Esophagus (tissue), 2 donors: Measurements from ENCODE around the gene ALDH18A1. TPM values are rescaled to one million over a fixed set of nuclear protein-coding genes. Genes with fewer than 3 reads are reported as not detected.

Experiments
- H3K27ac ChIP-seq, 2 donors: one replicate each; pipeline ENCODE4 v1.5.1; 2013; ENCODE audit warnings: low read depth in 2 of 2, mild to moderate bottlenecking in 2 of 2, inconsistent platforms in 1 of 2, low read length in 1 of 2, moderate library complexity in 1 of 2
- H3K27me3 ChIP-seq, 2 donors: one replicate each; pipeline ENCODE4 v1.6.1; 2013; ENCODE audit warnings: low read length in 2 of 2, control low read depth in 1 of 2, mild to moderate bottlenecking in 1 of 2; ENCODE audit not compliant: insufficient read depth in 2 of 2, control insufficient read depth in 1 of 2
- H3K36me3 ChIP-seq, 2 donors: one replicate each; pipeline ENCODE4 v1.6.1; 2013; ENCODE audit warnings: low read length in 1 of 2; ENCODE audit not compliant: control insufficient read depth in 2 of 2, insufficient read depth in 2 of 2
- H3K4me1 ChIP-seq, 2 donors: one replicate each; pipeline ENCODE4 v1.6.1; 2013; ENCODE audit warnings: low read length in 1 of 2; ENCODE audit not compliant: control insufficient read depth in 2 of 2, insufficient read depth in 2 of 2
- H3K4me3 ChIP-seq, 2 donors: one replicate each; pipeline ENCODE4 v1.5.1; 2013; ENCODE audit warnings: low read length in 2 of 2, mild to moderate bottlenecking in 2 of 2, low read depth in 1 of 2, moderate library complexity in 1 of 2
- H3K9me3 ChIP-seq, 2 donors: one replicate each; pipeline ENCODE4 v1.6.1; 2013; ENCODE audit warnings: mild to moderate bottlenecking in 2 of 2, low read depth in 1 of 2, low read length in 1 of 2, moderate library complexity in 1 of 2; ENCODE audit not compliant: control insufficient read depth in 2 of 2, insufficient read depth in 1 of 2
- WGBS, 2 donors: extraction: QIAGEN DNeasy Blood & Tissue Kit; methylation state at CpG; one replicate each; pipeline ENCODE4 v1.1.7; 2013; 5-methylcytosine and 5-hydroxymethylcytosine counted together
- polyA plus RNA-seq, 2 donors: library from polyadenylated mRNA; stranded (reverse); fragments of 200-250 nt; gene quantifications; one replicate each; pipeline ENCODE4 v1.2.3, GENCODE V29; 2013
- donor health status: healthy with polysubstance abuse.
- donor health status: Bipolar disorder and iron deficiency.

The ALDH18A1 gene
- polyA plus RNA-seq, 2 donors, result 15.7 to 18.5 TPM

DNA sequence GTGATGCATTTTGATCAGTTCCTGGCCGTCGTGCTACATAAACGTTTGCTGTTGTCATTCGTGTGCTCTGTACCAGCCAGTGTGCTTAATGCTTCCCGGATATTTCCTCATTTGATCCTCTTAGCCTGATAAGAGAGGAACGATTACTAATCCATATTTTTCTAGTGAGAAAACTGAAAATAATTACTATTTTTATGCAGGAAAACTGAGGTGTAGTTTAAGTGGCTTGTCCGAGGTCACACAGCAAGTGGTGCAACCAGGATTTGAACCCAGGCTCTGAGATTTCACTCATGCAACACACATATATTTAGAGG is 94.7 kb downstream of the ALDH18A1 start:
- H3K27ac ChIP-seq, result no peak overlapping the region
- H3K27me3 ChIP-seq, result no peaks in the 10 kb centered on the region
- WGBS, 2 donors, result 40 to 53% methylated on average over 7 of the region's 7 CpGs
- H3K36me3 ChIP-seq, result no peaks in the 10 kb centered on the region
- no peaks in the 10 kb centered on the region for H3K4me1 ChIP-seq
- H3K4me3 ChIP-seq, result peak overlapping the region in 1 of 2 donors; percentile 44
- H3K9me3 ChIP-seq, result no peaks in the 10 kb centered on the region

DNA sequence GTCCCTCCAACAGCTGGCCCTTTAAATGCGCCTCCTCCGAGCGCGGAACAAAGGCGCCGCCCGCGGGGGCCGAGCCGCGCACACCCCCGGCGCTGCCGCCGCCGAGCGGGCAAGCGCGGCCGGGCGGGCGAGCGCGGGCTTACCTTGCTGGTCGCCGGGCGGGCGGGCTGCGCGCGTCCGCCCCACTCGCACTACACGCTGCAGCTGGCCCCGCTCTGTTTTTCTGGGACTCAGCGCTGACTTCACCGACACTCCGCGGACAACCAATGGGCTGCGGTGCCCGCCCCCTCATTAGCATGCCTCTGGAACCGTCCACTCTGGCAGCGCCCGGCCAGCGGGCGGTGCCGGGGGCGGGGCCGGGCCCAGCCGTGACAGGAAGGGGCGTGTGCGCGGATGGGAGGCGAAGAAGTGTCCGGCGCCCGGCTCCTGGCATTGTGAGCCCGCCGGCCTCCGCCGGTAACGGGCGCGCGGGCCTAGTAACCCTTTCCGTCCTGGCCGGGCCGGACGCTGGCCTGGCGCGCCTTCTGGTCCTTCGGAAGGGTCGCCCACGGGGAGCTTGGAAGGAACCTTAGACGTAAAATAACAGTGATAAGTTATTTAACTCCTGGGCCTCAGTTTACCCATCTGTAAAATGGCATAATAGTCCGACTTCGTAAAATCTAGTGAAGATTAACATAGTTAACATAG is 95.2 kb downstream of the ALDH18A1 start, which contains the start of gene SORBS1:
SORBS1 (minus strand) TSS at position 195 of the 687 bp plus-strand sequence. CDS start 120,236 bp downstream, outside the sequence.
- H3K4me1 ChIP-seq, result no peaks in the 10 kb centered on the region
- H3K36me3 ChIP-seq, result no peaks in the 10 kb centered on the region
- no peaks in the 10 kb centered on the region for H3K9me3 ChIP-seq
- peak within 1 kb of the TSS; percentile 87 for H3K27ac ChIP-seq
- peak within 1 kb of the TSS; percentile 70 to 74 for H3K4me3 ChIP-seq
- WGBS, 2 donors, result 1% methylated on average over 57 to 77 of the region's 77 CpGs
- H3K27me3 ChIP-seq, result no peaks in the 10 kb centered on the region

DNA sequence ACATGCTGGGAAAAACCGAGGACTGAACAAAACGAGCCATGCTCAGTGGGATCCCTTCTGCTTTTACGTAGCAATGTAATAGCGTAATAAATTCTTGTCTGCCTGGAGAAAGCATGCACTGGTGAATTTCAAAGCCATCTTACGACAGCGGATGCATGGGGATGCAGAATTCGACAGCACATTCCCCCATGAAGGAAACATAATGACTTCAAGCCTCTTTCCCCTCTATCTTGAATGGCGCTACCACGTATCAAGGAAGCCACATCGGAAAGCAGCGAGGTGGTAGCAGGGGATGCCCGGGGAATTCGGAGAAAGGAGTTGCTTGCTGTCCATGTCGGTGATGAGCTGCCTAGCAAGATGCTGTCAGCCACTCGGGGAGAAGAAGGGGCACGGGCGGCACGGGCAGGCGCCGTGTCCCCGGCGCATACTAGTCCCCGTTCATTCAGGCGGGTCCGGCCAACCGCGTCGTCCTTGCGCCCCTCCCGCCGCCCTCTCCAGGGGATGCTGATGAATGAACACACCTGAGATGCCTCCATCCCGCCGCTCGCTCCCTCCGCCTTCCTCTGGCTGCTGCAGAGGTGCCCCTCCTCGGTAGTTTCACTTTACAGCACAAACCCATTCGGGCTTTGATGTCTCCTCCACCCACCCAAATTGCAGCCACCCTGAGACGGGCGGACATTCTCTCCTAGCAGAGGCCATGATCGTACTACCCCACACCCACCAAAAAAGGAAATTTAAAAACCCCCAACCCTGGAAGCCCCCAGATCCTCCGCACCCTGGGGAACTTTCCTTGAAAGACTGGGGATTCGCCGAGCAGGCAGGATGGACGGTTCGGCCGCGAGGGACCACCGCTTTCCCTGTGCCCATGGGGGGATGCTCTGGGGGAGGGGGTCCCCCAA is 96.0 kb downstream of the ALDH18A1 start:
- Histone ChIP-seq H3K36me3 (no peaks in the 10 kb centered on the region), H3K4me3 (peak overlapping the region; percentile 70 to 74), H3K27ac (peak overlapping the region; percentile 87), H3K27me3 (no peaks in the 10 kb centered on the region), H3K9me3 (no peaks in the 10 kb centered on the region), H3K4me1 (no peaks in the 10 kb centered on the region)
- 2 to 4% methylated on average over 39 to 48 of the region's 48 CpGs for WGBS, 2 donors

DNA sequence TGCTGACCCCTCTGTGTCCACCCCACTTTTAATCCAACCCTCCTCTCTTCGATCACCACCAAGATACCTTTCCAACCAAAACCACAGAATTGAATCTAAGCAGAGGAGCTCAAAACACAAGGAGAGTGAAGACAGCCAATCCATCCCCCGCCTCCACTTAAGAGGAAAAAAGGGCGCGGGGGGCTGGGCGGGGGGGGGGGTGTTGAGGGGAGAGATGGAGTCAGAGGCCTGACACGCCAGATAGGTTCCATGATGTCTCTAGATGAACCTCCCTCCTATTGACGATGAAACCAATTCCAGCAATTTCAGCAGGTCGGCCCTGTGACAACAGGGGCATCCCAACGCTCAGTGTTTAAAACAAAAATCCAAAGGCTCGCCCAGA is 96.6 kb downstream of the ALDH18A1 start:
- Histone ChIP-seq H3K27me3 (no peaks in the 10 kb centered on the region), H3K4me1 (no peaks in the 10 kb centered on the region), H3K36me3 (no peaks in the 10 kb centered on the region), H3K4me3 (peak overlapping the region; percentile 70 to 74), H3K9me3 (no peaks in the 10 kb centered on the region), H3K27ac (peak overlapping the region; percentile 47 to 87)
- WGBS, 2 donors, result 44 to 54% methylated on average over 10 of the region's 10 CpGs

DNA sequence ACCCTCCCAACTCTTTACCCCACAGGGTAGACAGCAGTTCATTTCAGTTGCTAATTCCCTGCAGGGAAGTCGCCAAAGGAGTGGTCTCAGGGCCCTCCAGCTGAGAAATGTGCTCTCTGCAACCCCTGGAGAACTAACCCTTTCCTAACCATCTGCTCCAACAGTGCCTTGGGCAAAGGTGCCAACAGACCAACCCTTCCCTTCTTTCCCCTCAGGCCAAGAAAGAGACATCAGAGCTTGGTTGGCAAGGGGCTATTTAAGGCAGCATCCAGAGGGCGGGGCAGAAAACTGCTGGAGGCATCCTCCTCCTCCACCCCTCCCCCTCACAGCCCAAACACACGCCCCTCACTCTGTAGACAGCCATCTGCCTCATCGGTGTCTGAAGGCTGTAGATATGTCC is 97.0 kb downstream of the ALDH18A1 start:
- no peaks in the 10 kb centered on the region for H3K36me3 ChIP-seq
- WGBS, 2 donors, result 48 to 66% methylated on average over 4 of the region's 4 CpGs
- no peaks in the 10 kb centered on the region for H3K4me1 ChIP-seq
- H3K27ac ChIP-seq, result peak overlapping the region; percentile 47 to 87
- H3K27me3 ChIP-seq, result no peaks in the 10 kb centered on the region
- H3K9me3 ChIP-seq, result no peaks in the 10 kb centered on the region
- peak overlapping the region; percentile 18 to 74 for H3K4me3 ChIP-seq

DNA sequence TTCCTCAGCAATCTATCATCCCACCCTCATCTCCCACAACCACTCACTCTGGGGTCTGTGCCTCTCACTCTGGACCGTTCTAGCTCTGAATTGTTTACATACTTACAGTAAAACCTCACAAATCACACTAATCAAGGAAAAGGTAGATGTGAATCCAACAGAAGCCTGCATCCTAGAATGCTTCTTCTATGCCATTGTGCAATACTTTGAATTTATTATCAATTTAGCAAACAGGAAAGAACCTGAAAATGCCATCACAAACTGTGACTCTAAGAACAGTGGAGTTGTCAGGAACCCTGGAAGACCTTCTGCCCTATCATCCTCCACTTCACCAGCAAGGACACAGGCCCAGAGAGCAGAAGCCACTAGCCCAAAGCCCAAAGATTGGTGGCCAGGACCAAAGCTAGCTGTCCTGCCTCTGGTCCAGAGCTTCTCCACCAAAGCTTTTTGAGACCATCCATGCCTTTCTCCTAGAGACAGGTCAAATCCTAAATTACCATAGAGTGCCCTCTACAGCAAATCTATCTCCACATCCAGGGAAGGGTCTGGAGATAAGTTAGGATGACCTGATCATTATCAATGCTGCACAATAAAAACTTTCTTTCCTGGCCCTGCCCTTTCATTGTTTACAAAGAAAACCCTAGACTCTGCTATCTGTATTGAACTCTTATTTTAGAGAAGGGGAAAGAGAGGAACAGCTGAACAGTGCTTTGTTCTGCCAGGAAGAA is 97.8 kb downstream of the ALDH18A1 start:
- Histone ChIP-seq H3K9me3 (no peaks in the 10 kb centered on the region), H3K4me3 (peak overlapping the region in 1 of 2 donors; percentile 74), H3K27ac (peak overlapping the region; percentile 47 to 87), H3K36me3 (no peaks in the 10 kb centered on the region), H3K27me3 (no peaks in the 10 kb centered on the region), H3K4me1 (no peaks in the 10 kb centered on the region)
- 58 to 74% methylated on average over 1 of the region's 1 CpG for WGBS, 2 donors

DNA sequence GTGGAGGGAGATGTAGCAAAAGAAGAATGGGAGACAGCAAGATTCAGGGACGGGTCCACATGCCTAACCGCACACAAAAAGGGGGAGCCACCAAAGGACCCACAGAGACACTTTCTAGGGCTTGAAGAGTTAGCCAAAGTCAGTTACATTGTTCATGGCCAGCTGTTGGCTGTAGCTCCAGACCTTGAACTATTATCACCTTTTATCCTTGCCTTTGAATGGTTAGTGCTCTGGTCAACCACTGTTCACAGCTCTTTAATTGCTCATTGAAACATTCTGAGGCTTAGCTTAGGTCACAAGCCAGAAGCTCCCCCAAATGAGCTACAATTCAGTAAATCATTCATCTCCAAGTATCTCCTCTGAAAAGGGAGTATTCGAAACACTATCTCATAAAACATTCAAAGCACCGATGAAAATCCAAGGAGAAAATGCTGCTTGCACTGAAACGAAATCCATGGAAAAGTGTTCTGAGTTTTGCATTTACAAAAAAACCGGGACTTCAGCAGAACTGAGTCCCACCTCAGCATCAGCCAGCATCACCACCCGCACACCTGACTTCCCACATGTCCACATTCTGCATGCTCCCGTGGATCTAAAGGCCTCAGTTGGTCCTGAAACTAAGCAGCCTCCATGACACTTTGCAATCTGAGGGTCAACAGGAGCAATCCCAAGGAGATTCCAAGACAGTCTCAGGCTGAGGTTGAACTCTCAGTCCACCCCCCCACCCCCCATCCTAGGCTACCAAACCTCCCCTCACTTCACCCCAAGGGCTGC is 99.3 kb downstream of the ALDH18A1 start:
- H3K27me3 ChIP-seq, result no peaks in the 10 kb centered on the region
- 72 to 75% methylated on average over 8 of the region's 8 CpGs for WGBS, 2 donors
- H3K4me3 ChIP-seq, result peak overlapping the region in 1 of 2 donors; percentile 27
- peak overlapping the region in 1 of 2 donors; percentile 67 for H3K27ac ChIP-seq
- H3K36me3 ChIP-seq, result no peaks in the 10 kb centered on the region
- no peaks in the 10 kb centered on the region for H3K9me3 ChIP-seq
- no peaks in the 10 kb centered on the region for H3K4me1 ChIP-seq
